Liver (tissue), 3 donors: ENCODE measurements around the gene KCTD2.

ENCODE experiments used
- SP1 ChIP-seq: IDR thresholded peaks from 2 replicates; pipeline ENCODE4 v1.6.1; 2018; ENCODE audit warnings: antibody characterized with exemption, mild to moderate bottlenecking
- TAF1 ChIP-seq: conservative IDR thresholded peaks from 2 replicates; pipeline ENCODE4 v1.6.1; 2016; ENCODE audit warnings: antibody characterized with exemption, mild to moderate bottlenecking
- TF ChIP-seq, protein P1 (sequence below): fragments of 150-350 bp; IDR thresholded peaks from 2 replicates; pipeline ENCODE4 v1.5.1; 2017; ENCODE audit warnings: improper control_type of control experiment, low read depth, low read length; ENCODE audit not compliant: missing input control
- TF ChIP-seq, protein P2 (sequence below): IDR thresholded peaks from 2 replicates; pipeline ENCODE4 v1.6.1; 2016; ENCODE audit warnings: antibody characterized with exemption
- donor health status: healthy.
- donor health status: healthy.

DNA sequence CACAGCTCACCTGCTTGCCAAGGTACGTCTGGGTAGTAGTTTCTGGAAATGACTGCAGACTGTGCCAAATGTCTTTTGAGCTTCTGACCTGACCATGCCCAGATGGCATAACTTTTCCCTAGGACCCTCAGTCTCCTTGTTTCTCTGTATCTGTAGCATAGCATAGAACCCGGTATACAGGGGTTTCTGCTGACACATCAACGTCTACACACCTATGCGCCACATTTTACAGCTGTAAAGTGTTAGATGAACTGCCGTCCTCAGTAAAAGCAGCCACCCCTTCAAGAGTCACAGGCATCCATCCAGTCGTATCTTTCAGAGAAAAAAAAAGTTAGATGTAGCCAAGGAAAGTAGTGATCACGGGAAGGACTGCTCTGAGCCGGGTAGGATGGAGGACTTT lies 17.4 kb downstream of the KCTD2 start:
- TF ChIP-seq TAF1, result no peak
- TF ChIP-seq, protein P1, sequence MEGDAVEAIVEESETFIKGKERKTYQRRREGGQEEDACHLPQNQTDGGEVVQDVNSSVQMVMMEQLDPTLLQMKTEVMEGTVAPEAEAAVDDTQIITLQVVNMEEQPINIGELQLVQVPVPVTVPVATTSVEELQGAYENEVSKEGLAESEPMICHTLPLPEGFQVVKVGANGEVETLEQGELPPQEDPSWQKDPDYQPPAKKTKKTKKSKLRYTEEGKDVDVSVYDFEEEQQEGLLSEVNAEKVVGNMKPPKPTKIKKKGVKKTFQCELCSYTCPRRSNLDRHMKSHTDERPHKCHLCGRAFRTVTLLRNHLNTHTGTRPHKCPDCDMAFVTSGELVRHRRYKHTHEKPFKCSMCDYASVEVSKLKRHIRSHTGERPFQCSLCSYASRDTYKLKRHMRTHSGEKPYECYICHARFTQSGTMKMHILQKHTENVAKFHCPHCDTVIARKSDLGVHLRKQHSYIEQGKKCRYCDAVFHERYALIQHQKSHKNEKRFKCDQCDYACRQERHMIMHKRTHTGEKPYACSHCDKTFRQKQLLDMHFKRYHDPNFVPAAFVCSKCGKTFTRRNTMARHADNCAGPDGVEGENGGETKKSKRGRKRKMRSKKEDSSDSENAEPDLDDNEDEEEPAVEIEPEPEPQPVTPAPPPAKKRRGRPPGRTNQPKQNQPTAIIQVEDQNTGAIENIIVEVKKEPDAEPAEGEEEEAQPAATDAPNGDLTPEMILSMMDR, result no peak
- no peak for TF ChIP-seq SP1
- TF ChIP-seq, protein P2, sequence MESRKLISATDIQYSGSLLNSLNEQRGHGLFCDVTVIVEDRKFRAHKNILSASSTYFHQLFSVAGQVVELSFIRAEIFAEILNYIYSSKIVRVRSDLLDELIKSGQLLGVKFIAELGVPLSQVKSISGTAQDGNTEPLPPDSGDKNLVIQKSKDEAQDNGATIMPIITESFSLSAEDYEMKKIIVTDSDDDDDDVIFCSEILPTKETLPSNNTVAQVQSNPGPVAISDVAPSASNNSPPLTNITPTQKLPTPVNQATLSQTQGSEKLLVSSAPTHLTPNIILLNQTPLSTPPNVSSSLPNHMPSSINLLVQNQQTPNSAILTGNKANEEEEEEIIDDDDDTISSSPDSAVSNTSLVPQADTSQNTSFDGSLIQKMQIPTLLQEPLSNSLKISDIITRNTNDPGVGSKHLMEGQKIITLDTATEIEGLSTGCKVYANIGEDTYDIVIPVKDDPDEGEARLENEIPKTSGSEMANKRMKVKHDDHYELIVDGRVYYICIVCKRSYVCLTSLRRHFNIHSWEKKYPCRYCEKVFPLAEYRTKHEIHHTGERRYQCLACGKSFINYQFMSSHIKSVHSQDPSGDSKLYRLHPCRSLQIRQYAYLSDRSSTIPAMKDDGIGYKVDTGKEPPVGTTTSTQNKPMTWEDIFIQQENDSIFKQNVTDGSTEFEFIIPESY, result no peak
